ENCODE measurements around the gene DOK4.
"Not testable (repeated sequence)": the region's sequence is repeated elsewhere in the genome, so short reads cannot be mapped to it uniquely, and the experiment has no call there.

The DOK4 gene

GRCh38 chr16:57500578-57501111 lies 14.4 kb upstream of the DOK4 start:
- FAIRE-seq = no peak

- FAIRE-seq = not testable (repeated sequence)
Observed at GRCh38 chr16:57499941-57500340, 13.6 kb upstream of the DOK4 start.

DNA sequence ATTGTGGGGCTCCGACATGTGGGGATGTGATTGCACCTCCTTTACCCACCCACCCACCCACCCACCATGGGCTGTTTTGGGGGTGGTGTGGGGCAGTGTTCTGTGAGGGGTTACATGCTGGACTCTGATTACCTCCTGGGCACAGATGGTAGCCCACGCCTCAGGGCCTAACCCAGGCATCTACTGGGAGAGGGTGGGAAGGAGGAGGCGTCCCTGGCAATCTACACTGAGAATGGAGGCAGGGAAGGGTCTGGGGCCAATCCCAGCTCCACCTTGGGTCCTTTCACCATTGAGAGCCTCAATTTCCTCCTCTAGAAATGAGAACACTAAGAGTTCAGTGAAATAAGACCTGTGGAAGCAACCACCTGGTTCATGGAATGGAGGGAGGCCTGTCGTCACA lies 11.7 kb upstream of the DOK4 start:
- no peak for FAIRE-seq

- FAIRE-seq = no peak
Observed at GRCh38 chr16:57497121-57497520, 10.8 kb upstream of the DOK4 start.

DNA sequence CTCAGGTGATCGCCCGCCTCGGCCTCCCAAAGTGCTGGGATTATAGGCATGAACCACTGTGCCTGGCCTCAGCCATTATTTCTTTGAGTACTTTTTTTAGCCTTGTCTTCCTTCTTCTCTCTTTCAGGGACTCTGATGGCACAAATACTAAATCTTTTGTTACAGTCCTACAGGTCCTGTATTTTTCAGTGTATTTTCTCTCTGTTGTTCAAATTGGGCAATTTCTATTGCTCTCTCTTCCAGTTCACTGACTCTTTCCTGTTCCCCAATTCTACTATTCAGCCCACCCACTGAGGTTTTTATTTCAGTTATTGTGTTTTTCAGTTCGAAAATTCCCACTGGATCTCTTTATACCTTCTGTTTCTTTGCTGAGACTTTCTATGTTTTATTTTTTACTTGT lies 7.5 kb upstream of the DOK4 start:
- FAIRE-seq = no peak

- no peak for FAIRE-seq
Observed at GRCh38 chr16:57489229-57489628, 2.9 kb upstream of the DOK4 start.

DNA sequence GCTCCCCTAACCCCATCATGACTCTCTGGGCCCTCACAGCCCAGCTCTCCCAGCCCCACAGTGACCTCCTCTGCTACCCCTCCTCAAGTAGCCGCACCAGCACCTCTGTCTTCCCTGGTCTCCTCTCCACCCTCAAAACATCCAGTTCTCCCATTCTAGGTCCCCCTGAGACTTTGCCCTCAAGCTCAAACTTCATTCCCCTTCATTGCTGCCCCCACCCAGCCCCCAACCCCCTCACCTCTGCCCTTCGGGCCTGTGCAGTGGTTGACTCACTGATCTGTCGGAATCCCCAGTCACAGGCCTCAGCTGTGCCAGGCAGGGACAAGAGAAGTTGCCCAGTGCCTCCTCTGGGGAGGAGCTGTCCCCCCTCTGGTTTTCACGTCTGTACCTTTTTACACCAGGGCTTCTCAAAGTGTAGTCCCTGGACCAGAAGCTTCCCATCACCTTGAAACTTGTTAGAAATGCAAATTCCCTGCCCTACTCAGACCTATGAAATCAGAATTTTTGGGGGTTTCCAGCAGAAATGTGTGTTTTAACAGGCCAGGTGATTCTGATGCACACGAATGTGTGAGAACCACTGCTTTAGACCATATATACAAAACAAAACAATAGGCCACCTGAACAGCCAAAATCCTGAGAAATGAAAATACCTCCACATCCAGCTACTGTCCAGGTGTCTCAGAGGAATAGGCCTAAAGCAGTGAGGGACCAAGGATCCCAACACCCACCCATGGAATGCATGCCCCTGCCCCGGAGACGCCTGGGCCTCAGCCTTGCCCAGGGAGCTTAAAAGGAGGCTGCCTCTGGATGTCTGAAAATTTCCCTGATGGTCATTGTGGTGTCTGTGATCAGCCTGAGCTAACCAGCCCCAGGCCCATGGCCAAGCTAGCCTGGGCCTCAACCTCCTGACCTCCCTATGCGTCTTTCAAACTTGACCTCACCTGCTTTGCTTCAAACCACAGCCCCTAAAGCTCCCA lies 853 bp upstream of the DOK4 start:
- no peak for FAIRE-seq

DNA sequence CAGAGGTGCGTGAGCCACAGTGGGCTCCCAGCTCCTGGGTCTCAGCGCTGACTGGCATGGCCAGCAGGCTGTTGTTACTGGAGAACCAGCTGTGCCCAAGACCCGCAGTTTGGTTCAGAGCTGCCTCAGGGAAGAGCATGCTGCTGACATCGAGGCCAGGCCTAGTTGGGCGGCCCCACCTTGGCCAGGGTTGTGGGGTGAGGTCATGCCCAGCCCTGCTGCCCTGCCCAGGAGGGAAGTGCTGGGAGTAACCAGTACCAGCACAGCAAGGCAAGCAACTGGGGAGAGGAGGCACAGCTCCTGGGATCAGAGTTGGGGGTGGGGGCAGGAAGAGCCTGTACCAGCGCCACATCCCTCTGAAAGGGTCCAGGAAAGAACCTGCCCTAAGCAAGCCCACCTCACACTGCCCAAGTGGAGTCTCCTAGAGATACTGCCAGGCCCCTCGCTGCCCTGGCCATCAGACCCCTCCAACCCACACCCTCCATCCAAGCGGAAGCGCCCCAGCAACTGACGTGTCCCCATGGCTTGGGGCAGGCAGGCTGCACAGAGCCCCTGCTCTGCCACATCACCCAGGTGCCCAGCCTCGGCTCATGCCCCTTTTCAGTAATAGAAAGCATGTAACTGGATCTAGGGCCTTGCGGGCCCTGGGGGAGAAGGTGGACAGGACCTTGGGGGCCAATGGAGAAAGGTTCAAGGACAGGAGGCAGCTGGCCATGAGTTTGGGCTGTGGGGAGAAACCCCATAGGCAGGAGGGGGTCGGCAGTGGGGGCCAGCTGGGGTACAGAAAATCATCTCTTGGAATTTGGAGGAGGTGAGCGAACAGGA lies 990 bp downstream of the DOK4 start:
- no peak for FAIRE-seq

DNA sequence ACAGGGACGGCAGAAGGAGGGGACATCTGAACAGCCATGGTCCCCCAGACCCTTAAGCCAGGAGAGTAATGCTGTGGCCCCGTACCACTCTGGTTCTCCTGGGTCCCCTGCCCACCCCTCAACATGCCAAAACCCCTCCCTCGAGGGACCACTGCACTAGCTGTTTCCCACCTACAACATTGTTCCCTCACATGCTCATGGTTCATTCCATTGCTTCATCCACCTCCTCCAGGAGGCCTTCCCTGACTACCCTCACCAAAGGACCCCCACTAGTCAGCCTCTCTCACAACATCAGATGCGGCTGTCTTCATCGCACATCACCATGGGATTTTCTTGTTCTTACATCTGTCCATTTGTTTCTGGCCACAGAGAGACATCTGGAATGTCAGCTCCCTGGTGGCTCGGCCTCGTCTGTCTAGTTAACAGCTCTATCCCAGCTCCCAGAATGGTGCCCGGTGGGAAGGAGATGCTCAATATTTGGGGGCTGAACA lies 1.7 kb downstream of the DOK4 start:
- no peak for FAIRE-seq

DNA sequence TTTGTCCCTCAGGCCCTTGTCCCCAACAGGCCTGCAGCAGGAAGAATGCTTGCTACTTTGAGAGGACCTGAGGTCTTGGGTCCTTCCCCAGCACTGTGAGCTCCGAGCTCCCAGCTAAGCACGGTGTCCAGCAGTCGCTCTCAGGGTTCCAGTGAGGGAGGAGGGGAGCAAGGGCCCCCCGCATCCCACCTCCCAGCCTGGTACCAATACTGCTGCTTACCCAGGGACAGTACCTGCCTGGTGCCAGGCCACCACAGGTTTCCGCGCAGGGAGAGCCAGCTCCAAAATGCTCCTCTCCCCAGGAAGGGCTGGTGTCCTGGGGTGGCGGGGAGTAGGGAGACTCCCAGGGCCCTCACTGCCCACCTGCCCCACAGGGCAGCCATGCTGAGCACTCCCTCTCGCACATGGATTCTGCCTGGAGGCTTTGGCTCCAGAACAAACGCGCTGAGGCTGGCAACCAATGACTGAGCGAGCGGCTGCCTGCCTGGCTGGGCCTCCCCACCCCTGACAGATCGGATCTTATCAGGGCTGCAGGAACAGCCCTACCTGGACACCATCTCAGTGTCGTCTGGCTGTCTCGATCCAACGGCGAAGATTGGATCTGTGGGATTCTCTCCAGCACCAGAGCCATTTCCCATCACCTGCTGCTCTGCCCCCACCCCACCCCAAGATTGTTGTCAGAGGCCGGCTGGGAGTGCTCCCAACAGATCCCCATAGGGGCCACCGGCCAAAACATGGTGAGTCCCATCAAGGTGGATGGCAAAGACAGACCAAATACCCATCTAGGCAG lies 2.4 kb downstream of the DOK4 start:
- FAIRE-seq = no peak

DNA sequence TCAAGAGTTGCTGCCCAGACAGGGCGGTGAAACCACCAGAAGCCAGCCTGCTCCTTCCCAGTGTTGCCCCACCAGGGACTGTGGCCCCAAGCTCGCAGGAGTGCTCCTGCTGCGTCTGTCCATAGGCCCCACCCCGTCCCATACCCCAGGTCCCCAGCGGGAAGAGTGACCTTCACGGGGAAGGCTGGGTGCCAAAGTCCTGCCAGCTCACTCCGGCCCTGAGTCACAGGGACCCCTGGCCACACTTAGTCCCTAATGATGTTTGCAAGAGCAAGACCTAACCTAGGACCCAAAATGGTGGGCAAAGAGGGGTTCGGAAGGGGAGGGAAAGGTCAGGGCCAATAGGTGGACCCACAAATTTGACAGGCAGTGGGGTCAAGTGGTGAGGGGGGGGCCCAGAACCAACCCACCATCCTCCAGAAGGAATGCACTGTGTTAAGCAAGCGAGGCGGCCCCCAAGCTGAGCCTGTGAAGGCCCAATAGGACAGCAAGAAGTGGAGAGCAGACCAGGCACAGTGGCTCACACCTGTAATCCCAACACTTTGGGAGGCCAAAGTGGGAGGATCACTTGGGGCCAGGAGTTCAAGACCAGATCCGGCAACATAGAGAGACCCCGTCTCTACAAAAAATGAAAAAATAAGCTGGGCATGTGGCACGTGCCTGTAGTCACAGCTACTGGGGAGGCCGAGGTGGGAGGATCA lies 3.3 kb downstream of the DOK4 start:
- no peak for FAIRE-seq

GRCh38 chr16:57481421-57481820 lies 4.9 kb downstream of the DOK4 start:
- no peak for FAIRE-seq

- no peak for FAIRE-seq
Observed at GRCh38 chr16:57480754-57481230, 5.5 kb downstream of the DOK4 start.

DNA sequence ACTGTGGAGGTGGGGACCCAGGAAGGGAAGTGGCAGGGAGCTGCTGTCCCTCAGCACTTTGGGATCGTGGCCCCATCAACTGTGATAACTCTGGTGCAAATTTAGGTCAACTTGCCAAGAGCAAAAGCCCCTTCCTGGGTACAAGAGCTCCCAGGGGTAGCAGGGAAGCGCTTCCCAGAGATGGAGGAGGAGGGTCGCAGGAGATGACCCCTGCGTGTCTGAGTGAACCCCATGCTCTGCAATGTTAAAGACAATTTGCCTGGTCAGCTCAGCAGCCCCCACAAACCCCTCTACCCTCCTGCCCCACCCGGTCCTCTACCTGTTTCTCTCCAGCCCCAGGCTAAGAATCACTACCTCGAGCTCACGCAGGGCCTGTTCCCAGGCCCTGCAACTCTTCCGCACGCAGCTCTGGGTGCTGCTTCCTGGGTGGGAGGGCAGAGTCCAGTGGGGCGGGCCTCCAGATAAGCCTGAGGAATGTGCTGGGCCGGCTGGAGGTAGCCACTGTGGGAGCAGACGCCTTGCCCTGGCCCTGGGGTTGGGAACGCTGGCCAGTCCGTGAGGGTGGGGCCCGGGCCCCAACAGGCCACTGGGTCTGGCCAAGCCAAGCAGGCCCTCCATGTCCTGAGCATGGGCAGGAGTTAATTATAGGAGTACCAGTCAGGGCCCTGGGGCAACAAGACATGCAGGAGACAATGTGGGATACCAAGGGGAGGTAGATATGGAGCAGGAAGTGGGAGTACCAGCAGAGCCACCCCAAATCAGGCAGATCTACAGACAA lies 6.1 kb downstream of the DOK4 start:
- FAIRE-seq = no peak

- FAIRE-seq = no peak
Observed at GRCh38 chr16:57479205-57479975, 6.9 kb downstream of the DOK4 start.

GRCh38 chr16:57478396-57479204 lies 7.7 kb downstream of the DOK4 start:
- no peak for FAIRE-seq

GRCh38 chr16:57477531-57478202 lies 8.6 kb downstream of the DOK4 start:
- FAIRE-seq = no peak

DNA sequence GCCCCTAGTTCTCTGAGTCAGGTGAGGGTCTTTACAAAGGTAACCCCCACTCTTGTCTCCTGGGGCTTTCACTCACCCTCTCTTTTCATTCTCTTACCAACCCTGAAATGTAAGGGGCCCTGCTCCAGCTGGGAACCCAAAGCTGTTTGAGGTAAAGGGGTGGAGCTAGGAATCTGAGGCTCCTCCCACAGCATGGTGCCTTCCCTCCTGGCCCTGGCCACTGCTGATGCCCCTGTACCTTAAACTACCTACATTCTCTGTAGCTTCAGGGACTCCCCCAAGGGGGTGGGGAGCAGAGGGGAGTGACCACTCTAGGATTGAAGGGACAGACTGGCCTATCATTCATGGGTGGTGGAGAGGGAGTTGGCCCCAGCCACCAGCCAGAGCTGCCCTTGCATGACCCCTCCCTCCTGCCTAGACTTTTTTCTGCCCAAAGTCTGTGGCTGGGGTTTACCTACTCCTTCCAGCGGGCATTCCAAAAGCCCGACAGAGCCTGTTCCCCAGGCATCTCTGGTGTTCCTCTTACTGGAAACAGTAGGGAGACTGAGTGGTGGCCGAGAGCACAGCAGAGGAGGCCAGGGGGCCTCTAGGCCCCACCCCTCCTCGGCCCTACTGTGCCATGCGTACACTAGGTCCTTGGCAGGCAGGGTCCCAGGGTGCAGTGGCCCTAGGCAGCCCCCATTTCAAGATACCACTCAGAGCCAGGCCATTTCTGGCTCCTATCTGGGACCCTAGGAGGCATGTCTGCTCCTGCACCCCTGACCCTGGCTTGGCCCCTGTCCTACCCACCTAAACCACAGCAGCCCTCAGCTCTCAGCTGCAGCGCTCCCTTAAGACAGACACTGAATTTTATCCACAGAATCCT lies 9.5 kb downstream of the DOK4 start:
- no peak for FAIRE-seq

All from A204.1 (cell line).